Esophagus squamous epithelium (tissue), 5 donors: Measurements from ENCODE around the gene PHLDB2. TPM values are rescaled to one million over a fixed set of nuclear protein-coding genes. Genes with fewer than 3 reads are reported as not detected.

Experiments
- DNase-seq: peaks from one replicate; lab custom pipeline; 2025; lab: John Stamatoyannopoulos, UW
- H3K27ac ChIP-seq, 4 donors: fragments of 200-600 bp; sonication (generic); one replicate each; pipeline ENCODE4 v1.5.1; 2016 to 2019; ENCODE audit warnings: mild to moderate bottlenecking in 1 of 4
- H3K27me3 ChIP-seq, 4 donors: fragments of 200-600 bp; sonication (generic); 1 replicate in 3 of 4; 2 replicates in 1 of 4; pipeline versions ENCODE4 v1.5.1 to v1.6.0; 2017 to 2021; ENCODE audit warnings: antibody characterized with exemption in 1 of 4
- H3K36me3 ChIP-seq, 3 donors: fragments of 200-600 bp; sonication (generic); one replicate each; pipeline ENCODE4 v1.5.1; 2016 to 2019
- H3K4me1 ChIP-seq, 3 donors: fragments of 200-600 bp; sonication (generic); one replicate each; pipeline ENCODE4 v1.5.1; 2017 to 2019
- H3K4me3 ChIP-seq, 4 donors: fragments of 200-600 bp; sonication (generic); 1 replicate in 3 of 4; 2 replicates in 1 of 4; pipeline ENCODE4 v1.5.1; 2016 to 2019; ENCODE audit warnings: mild to moderate bottlenecking in 2 of 4, moderate library complexity in 1 of 4
- H3K9me3 ChIP-seq, 3 donors: fragments of 200-600 bp; sonication (generic); one replicate each; pipeline ENCODE4 v1.5.1; 2016 to 2019
- POLR2A ChIP-seq, 4 donors: fragments of 450-650 bp; IDR thresholded peaks; one replicate each; pipeline ENCODE4 v1.6.1; 2017; ENCODE audit warnings: antibody characterized with exemption in 4 of 4, mild to moderate bottlenecking in 4 of 4, moderate library complexity in 3 of 4
- WGBS, 2 donors: methylation state at CpG; one replicate each; pipeline ENCODE4 v1.1.5; 2018; 5-methylcytosine and 5-hydroxymethylcytosine counted together
- intact Hi-C: fragments of 100-400 bp; cut with DNase I; formaldehyde crosslinking; loops from one replicate; pipeline ENCODE4 v1.15.0; 2022
- total RNA-seq, 4 donors: library from RNA; depleted of rRNA; stranded (reverse); fragments of >200 nt; gene quantifications; one replicate each; pipeline ENCODE4 v1.1.0, GENCODE V29; 2016
- TF ChIP-seq, protein P1 (sequence below), 6 experiments: fragments of 450-650 bp in 4 of 6; fragments of 200-600 bp in 2 of 6; sonication (generic) in 2 of 6; IDR thresholded peaks; one replicate each; pipeline ENCODE4 v1.5.1; 2016 to 2019; ENCODE audit warnings: antibody characterized with exemption in 6 of 6, mild to moderate bottlenecking in 4 of 6, moderate library complexity in 4 of 6
- donor health status: DM: yes; HTN: yes; CAD: no.

PHLDB2 gene
- total RNA-seq, 4 donors from 2014 or later = 5.6 to 37.8 (median 19.2) TPM

DNA sequence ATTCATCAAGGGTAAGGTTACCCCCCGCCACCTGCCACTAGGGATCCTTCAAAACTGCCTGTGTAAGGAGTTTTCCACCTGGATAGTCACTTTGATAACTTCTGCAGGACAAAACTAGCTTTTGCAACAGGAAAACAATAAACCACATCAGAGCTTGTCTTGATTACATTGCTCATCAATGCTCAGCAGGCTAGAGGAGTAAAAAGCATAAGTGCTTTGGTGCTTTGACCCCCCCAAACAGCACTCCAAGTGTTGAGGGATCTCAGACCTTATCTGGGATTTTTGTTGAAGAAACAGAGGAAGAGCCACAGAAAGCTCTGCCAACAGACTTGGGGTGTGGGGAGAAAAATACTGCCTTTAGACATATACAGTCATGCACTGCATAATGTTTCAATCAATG, 10.8 kb upstream of the PHLDB2 start:
- no peak overlapping the region for H3K4me3 ChIP-seq
- no peaks in the 10 kb centered on the region for H3K27me3 ChIP-seq
- H3K36me3 ChIP-seq = no peaks in the 10 kb centered on the region
- WGBS, 2 donors = 80 to 88% methylated on average over 1 of the region's 1 CpG
- DNase-seq = no peak
- peaks cover 0 to 6% (median 0%) of the 10 kb centered on the region in 3 donors for H3K4me1 ChIP-seq
- TF ChIP-seq, protein P1, sequence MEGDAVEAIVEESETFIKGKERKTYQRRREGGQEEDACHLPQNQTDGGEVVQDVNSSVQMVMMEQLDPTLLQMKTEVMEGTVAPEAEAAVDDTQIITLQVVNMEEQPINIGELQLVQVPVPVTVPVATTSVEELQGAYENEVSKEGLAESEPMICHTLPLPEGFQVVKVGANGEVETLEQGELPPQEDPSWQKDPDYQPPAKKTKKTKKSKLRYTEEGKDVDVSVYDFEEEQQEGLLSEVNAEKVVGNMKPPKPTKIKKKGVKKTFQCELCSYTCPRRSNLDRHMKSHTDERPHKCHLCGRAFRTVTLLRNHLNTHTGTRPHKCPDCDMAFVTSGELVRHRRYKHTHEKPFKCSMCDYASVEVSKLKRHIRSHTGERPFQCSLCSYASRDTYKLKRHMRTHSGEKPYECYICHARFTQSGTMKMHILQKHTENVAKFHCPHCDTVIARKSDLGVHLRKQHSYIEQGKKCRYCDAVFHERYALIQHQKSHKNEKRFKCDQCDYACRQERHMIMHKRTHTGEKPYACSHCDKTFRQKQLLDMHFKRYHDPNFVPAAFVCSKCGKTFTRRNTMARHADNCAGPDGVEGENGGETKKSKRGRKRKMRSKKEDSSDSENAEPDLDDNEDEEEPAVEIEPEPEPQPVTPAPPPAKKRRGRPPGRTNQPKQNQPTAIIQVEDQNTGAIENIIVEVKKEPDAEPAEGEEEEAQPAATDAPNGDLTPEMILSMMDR (IDR thresholded peaks at IDR 0.05) = no peak
- no peak for TF ChIP-seq POLR2A (IDR thresholded peaks at IDR 0.05)
- H3K9me3 ChIP-seq = no peaks in the 10 kb centered on the region
- intact Hi-C loops = no loop called here
- no peak overlapping the region for H3K27ac ChIP-seq

DNA sequence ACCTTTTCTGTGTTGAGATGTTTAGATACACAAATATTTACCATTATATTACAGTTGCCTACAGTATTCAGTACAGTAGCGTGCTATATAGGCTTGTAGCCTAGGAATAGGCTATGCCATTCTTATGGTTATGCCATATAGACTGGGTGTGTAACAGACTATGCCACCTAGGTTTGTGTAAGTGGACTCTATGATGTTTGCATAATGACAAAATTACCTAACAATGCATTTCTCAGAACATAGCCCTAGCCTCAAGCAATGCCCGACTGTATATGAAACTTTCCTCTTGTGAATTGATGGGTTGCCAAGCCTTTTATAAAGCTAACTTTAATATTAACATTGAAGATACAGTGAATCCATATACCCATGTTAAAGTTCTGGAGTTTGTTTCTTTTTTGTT, 10.3 kb upstream of the PHLDB2 start:
- H3K27ac ChIP-seq = no peak overlapping the region
- no peak overlapping the region for H3K4me3 ChIP-seq
- H3K36me3 ChIP-seq = no peaks in the 10 kb centered on the region
- H3K4me1 ChIP-seq = peaks cover 0 to 6% (median 0%) of the 10 kb centered on the region in 3 donors
- no peaks in the 10 kb centered on the region for H3K9me3 ChIP-seq
- intact Hi-C loops = no loop called here
- no peak for DNase-seq
- no peaks in the 10 kb centered on the region for H3K27me3 ChIP-seq
- no peak for TF ChIP-seq POLR2A (IDR thresholded peaks at IDR 0.05)
- TF ChIP-seq, protein P1 (IDR thresholded peaks at IDR 0.05) = no peak
- WGBS, 2 donors = 19 to 36% methylated on average over 2 of the region's 2 CpGs

DNA sequence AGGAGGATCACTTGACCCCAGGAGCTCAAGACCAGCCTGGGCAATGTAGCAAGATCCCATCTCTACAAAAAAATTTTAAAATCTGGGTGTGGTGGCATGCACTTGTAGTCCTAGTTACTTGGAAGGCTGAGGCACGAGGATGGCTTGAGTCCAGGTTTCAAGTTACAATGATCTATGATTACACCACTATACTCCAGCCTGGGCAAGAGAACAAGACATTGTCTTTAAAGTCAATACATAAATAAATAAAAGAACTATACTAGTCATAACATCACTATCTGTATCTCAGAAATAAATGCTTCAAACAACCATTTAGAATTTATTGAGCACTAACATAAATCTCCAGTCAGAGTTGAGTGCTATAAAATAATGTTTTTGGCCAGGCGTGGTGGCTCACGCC, 8.5 kb upstream of the PHLDB2 start:
- no peak for DNase-seq

DNA sequence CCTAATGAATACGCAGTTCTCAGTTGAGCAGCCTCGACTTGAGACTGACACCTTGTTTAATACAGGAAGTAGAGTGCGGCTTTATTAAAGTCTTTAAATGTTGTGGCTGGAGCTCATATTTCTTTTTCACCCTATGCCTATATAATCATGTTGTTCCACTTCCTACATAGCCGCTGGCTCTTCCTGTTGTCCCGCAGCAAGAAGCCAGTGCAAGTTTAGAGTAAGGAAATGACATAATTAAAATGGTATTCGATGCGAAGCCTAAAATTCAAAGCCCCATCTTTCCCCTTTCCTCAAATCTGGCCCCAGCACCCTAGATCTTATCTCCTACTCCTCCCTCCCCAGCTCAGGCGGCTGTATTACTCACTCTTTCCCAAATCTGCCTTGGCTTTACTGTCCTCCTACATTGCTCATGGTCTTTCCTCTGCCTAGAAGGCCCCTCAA, 7.5 kb upstream of the PHLDB2 start:
- Histone ChIP-seq H3K4me1 (peaks cover 0 to 6% (median 0%) of the 10 kb centered on the region in 3 donors), H3K4me3 (no peak overlapping the region), H3K27ac (peak overlapping the region in 2 of 4 donors; percentile 3 to 36), H3K36me3 (no peaks in the 10 kb centered on the region), H3K9me3 (no peaks in the 10 kb centered on the region), H3K27me3 (no peaks in the 10 kb centered on the region)
- intact Hi-C loops = no loop called here
- DNase-seq = no peak
- 48 to 60% methylated on average over 8 of the region's 8 CpGs for WGBS, 2 donors
- TF ChIP-seq, protein P1 (IDR thresholded peaks at IDR 0.05) = no peak
- TF ChIP-seq POLR2A (IDR thresholded peaks at IDR 0.05) = no peak

More for the DNA sequence above, 8.5 kb upstream of the PHLDB2 start:
- H3K27me3 ChIP-seq = no peaks in the 10 kb centered on the region
- TF ChIP-seq, protein P1 (IDR thresholded peaks at IDR 0.05) = no peak
- TF ChIP-seq POLR2A (IDR thresholded peaks at IDR 0.05) = no peak
- no peaks in the 10 kb centered on the region for H3K9me3 ChIP-seq
- peaks cover 0 to 6% (median 0%) of the 10 kb centered on the region in 3 donors for H3K4me1 ChIP-seq
- intact Hi-C loops = no loop called here
- no peak overlapping the region for H3K27ac ChIP-seq
- 69 to 76% methylated on average over 3 of the region's 3 CpGs for WGBS, 2 donors
- no peaks in the 10 kb centered on the region for H3K36me3 ChIP-seq
- H3K4me3 ChIP-seq = no peak overlapping the region

DNA sequence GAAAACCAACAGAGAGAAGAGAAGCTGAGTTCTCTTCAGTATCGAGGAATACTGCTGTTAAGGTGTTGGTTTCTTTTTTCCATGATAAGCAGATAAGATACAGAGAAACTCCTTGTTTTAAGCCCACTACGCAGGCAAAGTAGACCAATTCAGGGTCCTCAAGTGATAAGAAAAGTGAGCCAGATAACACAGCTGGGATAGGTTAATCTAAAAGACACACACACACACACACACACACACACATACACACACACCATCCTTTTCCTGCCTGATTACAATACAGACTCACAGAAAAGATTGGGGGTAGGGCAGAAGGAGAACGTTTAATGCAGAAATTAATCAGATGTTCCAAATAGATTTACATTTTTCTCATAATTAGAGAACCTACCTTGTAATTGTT, 6.5 kb upstream of the PHLDB2 start:
- no peaks in the 10 kb centered on the region for H3K27me3 ChIP-seq
- TF ChIP-seq, protein P1 (IDR thresholded peaks at IDR 0.05) = no peak
- no peak for TF ChIP-seq POLR2A (IDR thresholded peaks at IDR 0.05)
- intact Hi-C loops = no loop called here
- DNase-seq = no peak
- H3K4me1 ChIP-seq = peaks cover 0 to 6% (median 0%) of the 10 kb centered on the region in 3 donors
- no peak overlapping the region for H3K4me3 ChIP-seq
- WGBS, 2 donors = 52 to 58% methylated on average over 3 of the region's 3 CpGs
- H3K36me3 ChIP-seq = no peaks in the 10 kb centered on the region
- H3K9me3 ChIP-seq = no peaks in the 10 kb centered on the region
- H3K27ac ChIP-seq = peak overlapping the region in 1 of 4 donors; percentile 3
